Adrenal gland (tissue), 12 donors: Measurements from ENCODE around the gene DEDD2. TPM values are rescaled to one million over a fixed set of nuclear protein-coding genes. Genes with fewer than 3 reads are reported as not detected.

Source experiments
- DNase-seq, 7 donors: peaks; one replicate each; pipeline ENCODE4 v3.0.0-alpha.2; 2019 to 2020
- H3K27ac ChIP-seq, 5 donors: fragments of 200-600 bp; sonication (generic) in 4 of 5; 1 replicate in 3 of 5; 2 replicates in 2 of 5; pipeline versions ENCODE4 v1.5.1 to v1.8.0; 2016 to 2020; ENCODE audit warnings: mild to moderate bottlenecking in 1 of 5
- H3K27me3 ChIP-seq: fragments of 200-600 bp; 2 replicates; pipeline ENCODE4 v1.8.0; 2021
- H3K36me3 ChIP-seq, 2 donors: fragments of 200-600 bp; replicated peaks in 1 of 2; 1 replicate in 1 of 2; 2 replicates in 1 of 2; pipeline versions ENCODE4 v1.5.1 to v1.8.0; 2018 to 2022
- H3K4me1 ChIP-seq, 2 donors: fragments of 200-600 bp; replicated peaks in 1 of 2; 1 replicate in 1 of 2; 2 replicates in 1 of 2; pipeline versions ENCODE4 v1.5.1 to v1.8.0; 2018 to 2021
- H3K4me3 ChIP-seq, 4 donors: fragments of 200-600 bp; sonication (generic) in 3 of 4; one replicate each; pipeline ENCODE4 v1.5.1; 2016 to 2018
- H3K9me3 ChIP-seq, 3 donors: fragments of 200-600 bp; sonication (generic) in 1 of 3; replicated peaks in 1 of 3; 1 replicate in 2 of 3; 2 replicates in 1 of 3; pipeline versions ENCODE4 v1.5.1 to v1.8.0; 2016 to 2021
- POLR2A ChIP-seq, 2 donors: fragments of 450-650 bp; IDR thresholded peaks; one replicate each; pipeline ENCODE4 v1.6.1; 2017; ENCODE audit warnings: antibody characterized with exemption in 2 of 2, mild to moderate bottlenecking in 2 of 2, moderate library complexity in 1 of 2
- WGBS, 4 donors: extraction: QIAGEN DNeasy Blood & Tissue Kit in 2 of 4; methylation state at CpG; one replicate each; pipeline versions ENCODE4 v1.1.5 to v1.1.7; 2013 to 2017; 5-methylcytosine and 5-hydroxymethylcytosine counted together
- intact Hi-C, 2 donors: fragments of 100-400 bp; cut with DNase I; formaldehyde crosslinking; loops; one replicate each; pipeline versions ENCODE4 v1.14.1 to v1.15.0; 2022 to 2023
- polyA plus RNA-seq, 3 donors: library from polyadenylated mRNA; stranded (reverse); fragments of 200-250 nt in 2 of 3; fragments of 350-450 nt in 1 of 3; fragmentation: Illumina TruSeq in 1 of 3; extraction: RNeasy Lipid Tissue Mini Kit (QIAGEN cat#74804) in 1 of 3; gene quantifications; one replicate each; pipeline ENCODE4 v1.2.3, GENCODE V29; 2013 to 2014
- total RNA-seq, 9 donors: library from RNA; depleted of rRNA in 4 of 9; stranded (reverse); fragments of >200 nt in 4 of 9; fragments of 120-200 nt in 1 of 9; fragmentation: NEBNext Ultra II Directional in 1 of 9; extraction: Animal tissue kit (Norgen Biotek cat#: 25700) in 1 of 9; gene quantifications; one replicate each; pipeline versions ENCODE4 v1.1.0 to v1.2.4, GENCODE V29; 2013 to 2023
- TF ChIP-seq, protein P1 (sequence below), 6 experiments: fragments of 450-650 bp in 4 of 6; fragments of 200-600 bp in 2 of 6; sonication (generic) in 1 of 6; IDR thresholded peaks; 1 replicate in 5 of 6; 2 replicates in 1 of 6; pipeline versions ENCODE4 v1.5.1 to v1.8.0; 2016 to 2021; ENCODE audit warnings: antibody characterized with exemption in 6 of 6, mild to moderate bottlenecking in 2 of 6, moderate library complexity in 1 of 6
- donor health status: healthy with polysubstance abuse.
- donor health status: Bipolar disorder and iron deficiency.
- donor health status: DM: yes; HTN: yes; CAD: no.
- donor health status: DM: no; HTN: no; CAD: no.
- donor health status: DM: no; HTN: no; CAD: no.
- donor health status: DM: yes; HTN: yes; CAD: no.

The DEDD2 gene
- total and polyA plus RNA-seq, 12 donors: 26.0 to 54.8 (median 31.5) TPM

DNA sequence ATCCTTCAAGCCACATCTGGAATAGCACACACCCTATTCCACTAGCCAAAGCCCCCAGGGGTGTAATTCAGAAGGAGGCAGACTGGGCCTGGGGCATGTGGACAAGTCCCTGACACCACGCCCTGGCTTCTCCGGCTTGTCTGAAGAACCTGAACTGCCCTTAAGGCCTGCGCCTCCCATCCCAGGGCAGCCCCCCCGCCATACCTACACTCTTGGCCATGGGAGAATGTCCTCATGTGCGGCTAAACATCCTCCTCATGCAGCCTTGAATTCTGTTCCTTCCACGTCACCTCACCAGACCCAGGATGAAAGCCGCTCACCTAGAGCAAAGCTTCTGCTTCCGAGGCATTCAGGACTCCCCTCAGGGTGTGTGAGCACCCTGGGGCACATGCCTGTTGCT, 60.9 kb downstream of the DEDD2 start:
- no peaks in the 10 kb centered on the region for H3K9me3 ChIP-seq
- H3K27me3 ChIP-seq: peaks cover 3% of the 10 kb centered on the region
- no peaks in the 10 kb centered on the region for H3K4me1 ChIP-seq
- H3K27ac ChIP-seq: no peak overlapping the region
- DNase-seq: no peak
- H3K4me3 ChIP-seq: no peak overlapping the region
- no peak for TF ChIP-seq POLR2A (IDR thresholded peaks at IDR 0.05)
- TF ChIP-seq, protein P1, sequence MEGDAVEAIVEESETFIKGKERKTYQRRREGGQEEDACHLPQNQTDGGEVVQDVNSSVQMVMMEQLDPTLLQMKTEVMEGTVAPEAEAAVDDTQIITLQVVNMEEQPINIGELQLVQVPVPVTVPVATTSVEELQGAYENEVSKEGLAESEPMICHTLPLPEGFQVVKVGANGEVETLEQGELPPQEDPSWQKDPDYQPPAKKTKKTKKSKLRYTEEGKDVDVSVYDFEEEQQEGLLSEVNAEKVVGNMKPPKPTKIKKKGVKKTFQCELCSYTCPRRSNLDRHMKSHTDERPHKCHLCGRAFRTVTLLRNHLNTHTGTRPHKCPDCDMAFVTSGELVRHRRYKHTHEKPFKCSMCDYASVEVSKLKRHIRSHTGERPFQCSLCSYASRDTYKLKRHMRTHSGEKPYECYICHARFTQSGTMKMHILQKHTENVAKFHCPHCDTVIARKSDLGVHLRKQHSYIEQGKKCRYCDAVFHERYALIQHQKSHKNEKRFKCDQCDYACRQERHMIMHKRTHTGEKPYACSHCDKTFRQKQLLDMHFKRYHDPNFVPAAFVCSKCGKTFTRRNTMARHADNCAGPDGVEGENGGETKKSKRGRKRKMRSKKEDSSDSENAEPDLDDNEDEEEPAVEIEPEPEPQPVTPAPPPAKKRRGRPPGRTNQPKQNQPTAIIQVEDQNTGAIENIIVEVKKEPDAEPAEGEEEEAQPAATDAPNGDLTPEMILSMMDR (IDR thresholded peaks at IDR 0.05): no peak
- intact Hi-C loops: no loop called here
- H3K36me3 ChIP-seq: no peaks in the 10 kb centered on the region
- 84 to 97% (median 90%) methylated on average over 8 of the region's 8 CpGs for WGBS, 4 donors

DNA sequence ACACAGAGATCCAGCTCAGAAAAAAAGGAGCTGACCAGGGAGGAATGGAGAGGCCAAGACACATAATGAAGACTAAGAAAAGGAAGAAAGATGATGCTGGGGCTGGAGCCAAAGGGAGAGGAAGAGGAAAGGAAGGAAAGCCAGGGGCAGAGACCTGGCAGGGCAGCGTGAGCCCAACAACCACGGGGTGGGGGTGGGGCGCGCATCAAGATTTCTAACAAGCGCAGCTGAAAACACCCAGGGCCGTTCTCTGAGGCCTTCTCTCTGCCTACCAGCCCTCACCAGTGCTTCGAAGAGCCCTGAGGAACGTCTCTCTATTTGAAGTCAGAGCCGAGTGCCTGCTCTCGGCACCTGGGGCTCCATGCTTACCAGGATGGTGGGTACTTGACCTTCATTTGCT, 61.7 kb downstream of the DEDD2 start:
- 40 to 51% (median 44%) methylated on average over 10 of the region's 10 CpGs for WGBS, 4 donors
- no peak for DNase-seq
- intact Hi-C loops: no loop called here
- Histone ChIP-seq H3K4me3 (no peak overlapping the region), H3K27me3 (peaks cover 3% of the 10 kb centered on the region), H3K27ac (no peak overlapping the region), H3K9me3 (no peaks in the 10 kb centered on the region), H3K4me1 (no peaks in the 10 kb centered on the region), H3K36me3 (no peaks in the 10 kb centered on the region)
- TF ChIP-seq, protein P1 (IDR thresholded peaks at IDR 0.05): no peak
- TF ChIP-seq POLR2A (IDR thresholded peaks at IDR 0.05): no peak

- TF ChIP-seq, protein P1 (IDR thresholded peaks at IDR 0.05): no peak
- TF ChIP-seq POLR2A (IDR thresholded peaks at IDR 0.05): no peak
- Histone ChIP-seq H3K27ac (peak overlapping the region in 1 of 5 donors; percentile 44), H3K27me3 (peaks cover 3% of the 10 kb centered on the region), H3K4me1 (no peaks in the 10 kb centered on the region), H3K9me3 (no peaks in the 10 kb centered on the region), H3K4me3 (no peak overlapping the region), H3K36me3 (no peaks in the 10 kb centered on the region)
- DNase-seq: peak in 1 of 7 donors; percentile 69
- intact Hi-C loops: no loop called here
- 46 to 56% (median 54%) methylated on average over 15 of the region's 15 CpGs for WGBS, 4 donors
These were observed 62.8 kb downstream of the DEDD2 start for GRCh38 chr19:42154471-42155323.

DNA sequence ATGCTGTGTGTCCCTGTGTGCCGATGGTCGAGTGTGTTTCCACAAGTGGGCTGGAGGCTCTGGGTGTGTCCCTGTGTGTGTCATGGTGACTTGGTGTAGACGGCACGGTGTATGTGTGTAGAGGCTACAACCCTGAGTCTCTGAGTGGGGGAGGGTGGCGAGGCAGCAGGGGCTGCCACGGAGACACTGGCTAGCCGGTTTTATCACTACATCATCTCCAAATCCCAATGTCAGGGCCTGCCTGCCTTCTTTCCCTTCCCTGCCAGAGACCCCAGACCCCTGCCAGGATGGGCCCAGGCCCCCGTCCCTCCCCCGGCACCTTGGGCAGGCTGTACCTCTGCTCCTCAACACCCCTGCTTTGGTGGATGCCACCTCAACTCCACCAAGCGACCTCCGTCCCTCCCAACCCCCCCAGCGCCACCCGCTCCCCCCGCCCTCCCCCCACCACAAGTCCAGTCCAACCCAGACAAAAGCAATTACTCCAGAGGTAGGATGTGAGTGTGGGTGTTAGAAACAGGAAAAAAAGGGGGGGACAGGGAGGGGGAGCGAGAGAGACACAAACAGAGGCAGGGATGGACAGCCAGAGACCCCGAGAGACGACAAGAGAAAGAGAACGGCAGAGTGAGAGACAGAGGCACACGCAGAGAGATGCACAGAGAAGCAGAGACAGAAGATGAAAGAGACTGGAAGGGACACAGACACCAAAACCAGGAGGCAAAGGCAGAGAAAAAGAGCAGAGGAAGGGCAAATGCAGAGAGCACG, 63.6 kb downstream of the DEDD2 start:
- Histone ChIP-seq H3K27me3 (peaks cover 3% of the 10 kb centered on the region), H3K36me3 (no peaks in the 10 kb centered on the region), H3K4me3 (no peak overlapping the region), H3K27ac (peak overlapping the region in 1 of 5 donors; percentile 44), H3K9me3 (no peaks in the 10 kb centered on the region), H3K4me1 (no peaks in the 10 kb centered on the region)
- 39 to 46% (median 42%) methylated on average over 18 to 20 of the region's 20 CpGs for WGBS, 4 donors
- no peak for TF ChIP-seq POLR2A (IDR thresholded peaks at IDR 0.05)
- TF ChIP-seq, protein P1 (IDR thresholded peaks at IDR 0.05): no peak
- no peak for DNase-seq
- intact Hi-C loops: no loop called here
